ENCODE data around the gene B3GNT7. TPM values are rescaled to one million over a fixed set of nuclear protein-coding genes. Genes with fewer than 3 reads are reported as not detected.
A peak's percentile ranks its signal among the peaks of the same experiment; 100 is the strongest.

Gene B3GNT7
- total RNA-seq, 3 donors from 2014 or later = 0.24 to 0.46 (median 0.40) TPM

- H3K9me3 Mint-ChIP-seq = peaks cover 19% of the 10 kb centered on the region
- no peak for DNase-seq
- H3K27me3 Mint-ChIP-seq (ENCODE audit: low read depth) = no peaks in the 10 kb centered on the region
- H3K36me3 Mint-ChIP-seq (ENCODE audit: insufficient read depth) = peaks cover 2% of the 10 kb centered on the region
- no peaks in the 10 kb centered on the region for H3K4me1 Mint-ChIP-seq (ENCODE audit: low read depth)
- ATAC-seq = no peak
- H3K4me3 Mint-ChIP-seq = no peak overlapping the region
Measured at GRCh38 chr2:231431606-231432005, 36.1 kb downstream of the B3GNT7 start.

- peaks cover 2% of the 10 kb centered on the region for H3K36me3 Mint-ChIP-seq (ENCODE audit: insufficient read depth)
- peak; percentile 60 to 79 for ATAC-seq
- H3K27me3 Mint-ChIP-seq (ENCODE audit: low read depth) = no peaks in the 10 kb centered on the region
- no peak for DNase-seq
- H3K9me3 Mint-ChIP-seq = peaks cover 19% of the 10 kb centered on the region
- no peak overlapping the region for H3K4me3 Mint-ChIP-seq
- H3K4me1 Mint-ChIP-seq (ENCODE audit: low read depth) = no peaks in the 10 kb centered on the region
Measured at GRCh38 chr2:231433990-231434389, 38.5 kb downstream of the B3GNT7 start.

- DNase-seq (no peak), ATAC-seq (no peak)
- no peak overlapping the region for H3K4me3 Mint-ChIP-seq
- H3K4me1 Mint-ChIP-seq (ENCODE audit: low read depth) = no peaks in the 10 kb centered on the region
- H3K27me3 Mint-ChIP-seq (ENCODE audit: low read depth) = no peaks in the 10 kb centered on the region
- H3K9me3 Mint-ChIP-seq = peaks cover 2% of the 10 kb centered on the region
- H3K36me3 Mint-ChIP-seq (ENCODE audit: insufficient read depth) = peaks cover under 1% of the 10 kb centered on the region
Measured at GRCh38 chr2:231436957-231437356, 41.4 kb downstream of the B3GNT7 start.

- Mint-ChIP-seq H3K4me3 (no peak overlapping the region), H3K9me3 (no peaks in the 10 kb centered on the region), H3K27me3 (ENCODE audit: low read depth) (no peaks in the 10 kb centered on the region), H3K4me1 (ENCODE audit: low read depth) (peaks cover 5% of the 10 kb centered on the region), H3K36me3 (ENCODE audit: insufficient read depth) (peaks cover 18% of the 10 kb centered on the region)
- ATAC-seq = no peak
- no peak for DNase-seq
Measured at GRCh38 chr2:231449503-231450054, 54.1 kb downstream of the B3GNT7 start.

GRCh38 chr2:231450548-231450989, 55.1 kb downstream of the B3GNT7 start:
- peak in 1 of 2 donors; percentile 3 for ATAC-seq
- DNase-seq = no peak
- Mint-ChIP-seq H3K36me3 (ENCODE audit: insufficient read depth) (peaks cover 25% of the 10 kb centered on the region), H3K27me3 (ENCODE audit: low read depth) (no peaks in the 10 kb centered on the region), H3K4me3 (no peak overlapping the region), H3K4me1 (ENCODE audit: low read depth) (peaks cover 10% of the 10 kb centered on the region), H3K9me3 (no peaks in the 10 kb centered on the region)

Other genes starting within 250 kb of the B3GNT7 start
- gene ARMC9, start 197.1 kb upstream of the B3GNT7 start, total RNA-seq = 1 to 10 TPM; 3.3 to 6.4 (median 5.9) TPM
- 1,000 to 10,000 TPM; 1,928 to 2,267 (median 2,014) TPM for gene NCL, start 68.8 kb downstream of the B3GNT7 start, total RNA-seq
- under 1 TPM in 1 of 3 donors, not detected in 2; 0.08 TPM for gene NMUR1, start 134.7 kb downstream of the B3GNT7 start, total RNA-seq
- gene TEX44, start 197.2 kb downstream of the B3GNT7 start, total RNA-seq = not detected

Data from activated T-cell treated with anti-CD3 and anti-CD28 coated beads, Interleukin-2, amount 50 U/mL, for 4 hours (primary cell).